GM12874 (cell line): Measurements from ENCODE around the gene DNAL4.

Experiments used
- TF ChIP-seq, protein P1 (sequence below): IDR thresholded peaks from 2 replicates; pipeline ENCODE4 v1.5.1; 2011; ENCODE audit warnings: low read depth, mild to moderate bottlenecking, control low read depth, low read length, moderate library complexity; ENCODE audit not compliant: insufficient read depth

Gene DNAL4

DNA sequence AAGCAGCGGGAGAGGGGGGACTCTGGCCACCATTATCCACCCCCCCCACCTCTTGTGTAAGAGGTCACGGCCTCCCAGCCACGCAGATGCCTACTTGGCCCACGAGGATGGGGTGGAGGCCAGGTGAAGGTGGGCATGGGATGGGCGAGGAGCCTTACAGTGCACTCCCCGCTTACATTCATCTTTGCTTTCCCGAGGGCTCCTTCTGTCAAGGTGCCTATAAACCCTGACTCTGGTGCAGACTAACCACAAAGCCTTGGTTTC, 36.8 kb upstream of the DNAL4 start:
- TF ChIP-seq, protein P1, sequence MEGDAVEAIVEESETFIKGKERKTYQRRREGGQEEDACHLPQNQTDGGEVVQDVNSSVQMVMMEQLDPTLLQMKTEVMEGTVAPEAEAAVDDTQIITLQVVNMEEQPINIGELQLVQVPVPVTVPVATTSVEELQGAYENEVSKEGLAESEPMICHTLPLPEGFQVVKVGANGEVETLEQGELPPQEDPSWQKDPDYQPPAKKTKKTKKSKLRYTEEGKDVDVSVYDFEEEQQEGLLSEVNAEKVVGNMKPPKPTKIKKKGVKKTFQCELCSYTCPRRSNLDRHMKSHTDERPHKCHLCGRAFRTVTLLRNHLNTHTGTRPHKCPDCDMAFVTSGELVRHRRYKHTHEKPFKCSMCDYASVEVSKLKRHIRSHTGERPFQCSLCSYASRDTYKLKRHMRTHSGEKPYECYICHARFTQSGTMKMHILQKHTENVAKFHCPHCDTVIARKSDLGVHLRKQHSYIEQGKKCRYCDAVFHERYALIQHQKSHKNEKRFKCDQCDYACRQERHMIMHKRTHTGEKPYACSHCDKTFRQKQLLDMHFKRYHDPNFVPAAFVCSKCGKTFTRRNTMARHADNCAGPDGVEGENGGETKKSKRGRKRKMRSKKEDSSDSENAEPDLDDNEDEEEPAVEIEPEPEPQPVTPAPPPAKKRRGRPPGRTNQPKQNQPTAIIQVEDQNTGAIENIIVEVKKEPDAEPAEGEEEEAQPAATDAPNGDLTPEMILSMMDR, result no peak

DNA sequence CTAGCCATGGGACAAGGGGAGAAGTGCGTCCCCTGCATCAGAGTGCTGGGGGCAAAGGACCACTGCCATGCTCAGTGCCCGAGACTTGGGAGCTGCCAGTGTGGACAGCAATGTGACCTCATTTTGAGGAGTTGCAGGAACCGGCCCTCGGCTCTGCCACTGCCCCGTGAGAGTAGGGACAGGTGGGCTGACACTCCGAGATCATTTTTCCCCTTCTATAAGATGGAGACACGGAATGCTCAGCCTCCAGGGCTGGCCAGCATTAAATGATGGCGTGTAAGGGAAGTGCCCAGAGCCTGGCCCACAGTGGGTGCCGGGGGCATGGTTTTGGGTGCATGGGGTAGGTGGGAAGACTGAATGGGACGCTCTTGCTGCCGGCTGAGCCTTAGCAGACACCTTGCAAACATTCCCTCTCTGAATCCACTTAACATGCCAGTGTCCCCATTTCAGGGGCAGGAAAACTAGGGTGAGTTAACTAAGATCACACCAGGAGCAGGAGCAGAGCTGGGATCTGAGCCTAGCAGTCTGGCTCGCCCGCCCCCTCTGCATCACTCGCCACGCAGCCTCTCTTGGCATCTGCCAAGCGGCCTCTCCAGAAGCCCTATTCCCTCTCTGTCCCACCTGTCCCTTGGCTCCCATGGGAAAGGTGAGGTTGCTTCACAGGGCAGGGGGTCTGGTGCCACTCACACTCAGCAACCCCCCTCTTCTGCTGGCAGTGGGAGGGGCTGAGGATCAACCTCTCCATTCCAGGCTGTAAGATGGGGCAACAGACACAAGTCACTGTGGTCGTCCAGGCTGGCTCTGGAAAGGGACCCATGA, 36.3 kb upstream of the DNAL4 start:
- TF ChIP-seq, protein P1, result no peak

DNA sequence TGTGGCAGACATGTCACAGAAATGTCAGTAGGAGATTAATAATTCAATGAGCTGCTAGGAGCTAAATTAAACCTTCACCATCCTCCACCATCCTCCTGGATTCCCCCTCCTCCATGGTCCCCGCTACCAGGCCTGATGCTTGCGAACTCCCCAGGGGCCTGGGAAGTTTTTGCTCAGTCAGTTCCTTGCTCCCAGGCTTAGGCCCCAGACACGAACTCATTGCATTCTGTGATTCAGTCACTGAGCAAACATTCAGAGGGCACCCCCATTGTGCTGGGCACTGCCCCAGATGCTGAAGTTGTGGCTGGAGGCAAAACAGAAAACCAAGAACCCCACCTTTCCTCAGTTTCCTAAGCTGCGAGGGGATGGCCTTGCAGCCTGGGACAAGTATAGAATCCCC, 35.5 kb upstream of the DNAL4 start:
- TF ChIP-seq, protein P1, result no peak

DNA sequence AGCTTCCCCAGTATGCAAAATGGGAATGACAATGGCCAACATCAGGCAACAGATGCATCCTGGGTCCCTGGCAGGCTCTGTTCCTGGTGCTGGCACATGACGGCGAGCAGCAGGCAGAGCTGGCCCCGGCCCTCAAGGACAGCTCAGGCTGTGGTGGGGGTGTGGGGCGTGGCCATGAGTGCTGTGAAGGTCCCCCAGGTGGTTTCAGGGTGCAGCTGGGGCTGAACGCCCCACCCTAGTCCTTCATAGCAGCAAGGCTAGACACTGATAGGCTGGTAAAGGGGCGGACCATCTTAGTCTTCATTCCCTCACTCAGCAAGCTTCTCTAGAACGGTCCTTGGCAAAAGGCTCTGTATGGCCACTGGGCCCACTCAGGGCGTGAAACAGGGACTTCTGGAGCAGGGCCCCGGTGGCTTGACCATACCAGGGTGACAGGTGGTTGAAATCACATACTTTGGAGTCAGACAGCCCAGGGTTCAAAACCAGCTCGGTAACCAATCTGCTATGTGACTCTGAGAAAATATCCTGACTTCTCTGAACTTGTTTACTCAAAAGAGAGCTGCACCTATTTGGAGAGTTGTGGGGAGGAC, 34.8 kb upstream of the DNAL4 start:
- TF ChIP-seq, protein P1, result no peak

DNA sequence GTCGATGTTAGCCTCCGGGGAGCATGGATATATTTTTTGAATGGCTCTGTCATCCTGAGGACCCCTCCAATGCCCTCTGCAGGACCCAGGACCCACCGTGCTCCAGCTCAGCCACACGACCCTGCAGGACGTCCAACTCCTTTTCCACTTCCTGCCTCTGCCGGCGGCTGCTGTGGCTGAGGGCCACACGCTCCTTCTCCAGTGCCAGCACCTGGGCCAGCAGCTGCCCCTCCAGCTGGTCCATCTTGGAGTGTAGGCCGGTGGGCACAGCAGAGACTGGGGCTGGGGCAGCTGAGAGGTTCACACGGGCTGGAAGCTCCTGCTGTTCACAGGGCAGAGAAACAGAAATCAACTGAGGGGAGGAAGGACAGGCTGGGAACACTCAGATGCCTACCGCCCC, 34.2 kb upstream of the DNAL4 start:
- TF ChIP-seq, protein P1, result no peak

GRCh38 chr22:38827510-38827909, 33.6 kb upstream of the DNAL4 start:
- TF ChIP-seq, protein P1, result no peak

DNA sequence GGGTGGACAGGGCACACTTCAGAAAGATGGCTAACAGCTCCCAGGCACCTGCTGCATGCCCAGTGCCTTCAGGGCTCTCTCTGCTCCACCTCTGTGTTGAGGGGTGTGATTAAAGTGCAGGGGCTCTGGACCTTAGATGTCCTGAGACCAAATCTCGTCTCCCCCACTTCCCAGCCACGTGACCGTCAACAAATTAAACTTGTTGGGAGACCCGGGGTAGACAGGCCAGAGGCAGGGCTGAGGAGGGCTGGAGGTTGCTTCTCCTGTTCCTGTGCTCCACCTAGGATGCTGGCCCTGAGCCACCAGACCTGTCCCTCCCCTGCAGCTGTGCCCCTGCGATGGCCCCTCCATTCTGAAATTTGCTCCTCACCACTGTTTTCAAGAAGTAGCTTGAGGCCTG, 32.9 kb upstream of the DNAL4 start:
- TF ChIP-seq, protein P1, result no peak
